Activated T-helper 17 cell treated with anti-CD3 and anti-CD28 coated beads, Interleukin-2, amount 50 U/mL, for 72 hours (primary cell): Measurements from ENCODE around the gene FANCE. TPM values are rescaled to one million over a fixed set of nuclear protein-coding genes. Genes with fewer than 3 reads are reported as not detected.
A peak's percentile ranks its signal among the peaks of the same experiment; 100 is the strongest.

ENCODE experiments used
- ATAC-seq: fragments of 150-1000 bp; cut with Tn5 transposase; replicated peaks from 2 replicates; pipeline ENCODE4 v1.10.0; 2021; ENCODE audit warnings: mild to moderate bottlenecking, moderate library complexity
- H3K27ac Mint-ChIP-seq: one replicate; pipeline ENCODE4 v1.8.0; 2022; ENCODE audit warnings: mixed read lengths
- H3K27me3 Mint-ChIP-seq: one replicate; pipeline ENCODE4 v1.8.0; 2022; ENCODE audit warnings: mixed read lengths
- H3K36me3 Mint-ChIP-seq: one replicate; pipeline ENCODE4 v1.8.0; 2022; ENCODE audit warnings: low read depth, mild to moderate bottlenecking, mixed read lengths
- H3K4me1 Mint-ChIP-seq: one replicate; pipeline ENCODE4 v1.8.0; 2022; ENCODE audit warnings: mixed read lengths
- H3K4me3 Mint-ChIP-seq: one replicate; pipeline ENCODE4 v1.8.0; 2022; ENCODE audit warnings: mild to moderate bottlenecking, mixed read lengths
- H3K9me3 Mint-ChIP-seq: one replicate; pipeline ENCODE4 v1.8.0; 2022; ENCODE audit warnings: mixed read lengths
- total RNA-seq, 2 donors: library from RNA; stranded (reverse); gene quantifications; one replicate each; pipeline ENCODE4 v1.2.3, GENCODE V29; 2022

FANCE gene
- total RNA-seq, 2 donors from 2014 or later: 8.4 to 18.2 TPM

DNA sequence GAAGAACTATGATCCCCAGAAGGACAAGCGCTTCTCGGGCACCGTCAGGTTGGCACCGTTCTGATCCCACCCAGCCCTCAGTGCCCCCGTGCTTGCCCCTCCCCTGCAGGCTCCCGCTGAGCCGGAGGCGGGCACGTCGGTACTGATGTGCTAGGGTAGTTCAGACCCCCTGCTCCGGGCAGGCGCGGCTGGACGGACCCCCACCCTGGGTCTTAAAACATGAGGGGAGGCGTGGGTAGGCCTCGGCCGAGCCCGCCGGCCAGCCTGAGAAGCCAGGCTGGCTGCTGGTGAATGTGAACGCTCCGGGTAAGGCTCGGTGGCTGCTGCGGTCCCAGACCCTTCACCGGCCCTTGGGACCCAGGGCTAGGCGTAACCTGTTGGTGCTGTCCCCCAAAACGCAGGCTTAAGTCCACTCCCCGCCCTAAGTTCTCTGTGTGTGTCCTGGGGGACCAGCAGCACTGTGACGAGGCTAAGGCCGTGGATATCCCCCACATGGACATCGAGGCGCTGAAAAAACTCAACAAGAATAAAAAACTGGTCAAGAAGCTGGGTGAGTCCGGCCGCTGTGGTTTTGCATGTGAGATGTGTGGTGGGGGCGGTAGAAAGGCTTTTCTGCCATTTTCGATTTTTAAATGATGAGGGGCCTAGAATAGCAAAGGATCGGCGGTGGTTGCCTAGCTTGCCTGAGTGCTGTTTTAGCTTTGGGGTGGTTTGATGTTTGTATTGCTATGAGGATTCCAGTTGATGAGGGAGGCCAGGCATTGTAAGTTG lies 17.0 kb downstream of the FANCE start:
- H3K4me1 Mint-ChIP-seq: peaks cover 17% of the 10 kb centered on the region

GRCh38 chr6:35469751-35470662 lies 17.9 kb downstream of the FANCE start:
- Mint-ChIP-seq H3K4me1 (peaks cover 17% of the 10 kb centered on the region), H3K36me3 (peaks cover 82% of the 10 kb centered on the region), H3K27me3 (no peaks in the 10 kb centered on the region)

More for the DNA sequence above, 17.0 kb downstream of the FANCE start:
- H3K27ac Mint-ChIP-seq: peak overlapping the region; percentile 98
- no peaks in the 10 kb centered on the region for H3K9me3 Mint-ChIP-seq
- peaks cover 89% of the 10 kb centered on the region for H3K36me3 Mint-ChIP-seq
- no peaks in the 10 kb centered on the region for H3K27me3 Mint-ChIP-seq
- peak overlapping the region; percentile 99 for H3K4me3 Mint-ChIP-seq
- ATAC-seq: no peak

GRCh38 chr6:35470663-35471120 lies 18.6 kb downstream of the FANCE start:
- Mint-ChIP-seq H3K36me3 (peaks cover 82% of the 10 kb centered on the region), H3K4me1 (peaks cover 17% of the 10 kb centered on the region), H3K27me3 (no peaks in the 10 kb centered on the region), H3K4me3 (peak overlapping the region; percentile 99), H3K9me3 (no peaks in the 10 kb centered on the region), H3K27ac (peak overlapping the region; percentile 98)
- ATAC-seq: no peak

More at GRCh38 chr6:35469751-35470662, 17.9 kb downstream of the FANCE start:
- peak overlapping the region; percentile 99 for H3K4me3 Mint-ChIP-seq
- no peak for ATAC-seq
- H3K27ac Mint-ChIP-seq: peak overlapping the region; percentile 98
- no peaks in the 10 kb centered on the region for H3K9me3 Mint-ChIP-seq

- peak overlapping the region; percentile 98 for H3K27ac Mint-ChIP-seq
- no peak for ATAC-seq
- peak overlapping the region; percentile 99 for H3K4me3 Mint-ChIP-seq
- peaks cover 17% of the 10 kb centered on the region for H3K4me1 Mint-ChIP-seq
- no peaks in the 10 kb centered on the region for H3K9me3 Mint-ChIP-seq
- H3K27me3 Mint-ChIP-seq: no peaks in the 10 kb centered on the region
- peaks cover 71% of the 10 kb centered on the region for H3K36me3 Mint-ChIP-seq
Measured at GRCh38 chr6:35471836-35472345, 19.8 kb downstream of the FANCE start.

DNA sequence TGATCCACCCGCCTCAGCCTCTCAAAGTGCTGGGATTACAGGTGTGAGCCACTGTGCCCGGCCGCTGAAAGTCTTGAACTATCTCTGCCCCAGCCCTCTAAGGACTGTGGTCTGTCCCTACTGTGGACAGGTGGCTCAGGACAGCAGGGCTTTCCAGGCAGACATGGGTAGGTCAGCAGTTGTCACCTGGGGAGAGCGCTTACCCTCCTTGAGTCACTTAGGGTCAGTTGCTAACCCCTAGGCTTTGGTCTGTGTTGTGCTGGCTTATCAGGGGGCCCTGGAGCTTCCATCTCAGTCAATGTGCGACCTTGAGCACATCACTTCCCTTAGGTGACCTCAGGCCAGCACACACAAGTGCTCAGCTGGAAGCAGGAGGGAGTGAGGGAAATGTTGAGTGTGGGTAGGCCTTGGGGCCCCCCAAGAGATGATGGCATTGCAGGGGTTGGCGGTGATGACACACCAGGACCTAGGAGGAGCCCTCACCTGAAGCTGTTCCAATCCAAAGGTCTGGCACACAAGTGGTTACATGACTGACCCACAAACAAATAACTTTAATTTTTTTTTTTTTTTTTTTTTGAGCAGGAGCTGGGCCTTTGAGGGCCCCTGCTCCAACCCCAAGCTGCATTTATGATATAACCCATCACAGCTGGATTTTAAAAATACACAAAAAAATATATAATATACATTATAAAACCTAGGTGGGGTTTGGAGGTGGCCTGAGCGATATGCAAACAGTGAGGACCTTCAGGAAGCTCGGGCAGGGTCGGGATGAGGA lies 21.1 kb downstream of the FANCE start:
- Mint-ChIP-seq H3K27ac (no peak overlapping the region), H3K4me1 (peaks cover 11% of the 10 kb centered on the region)
- ATAC-seq: no peak

GRCh38 chr6:35473850-35474130 lies 21.7 kb downstream of the FANCE start:
- no peaks in the 10 kb centered on the region for H3K9me3 Mint-ChIP-seq
- no peak for ATAC-seq
- no peak overlapping the region for H3K4me3 Mint-ChIP-seq
- peaks cover 52% of the 10 kb centered on the region for H3K36me3 Mint-ChIP-seq
- H3K27me3 Mint-ChIP-seq: no peaks in the 10 kb centered on the region
- H3K4me1 Mint-ChIP-seq: peaks cover 11% of the 10 kb centered on the region
- H3K27ac Mint-ChIP-seq: no peak overlapping the region

More for the DNA sequence above, 21.1 kb downstream of the FANCE start:
- H3K36me3 Mint-ChIP-seq: peaks cover 58% of the 10 kb centered on the region
- H3K4me3 Mint-ChIP-seq: no peak overlapping the region
- no peaks in the 10 kb centered on the region for H3K27me3 Mint-ChIP-seq
- no peaks in the 10 kb centered on the region for H3K9me3 Mint-ChIP-seq

DNA sequence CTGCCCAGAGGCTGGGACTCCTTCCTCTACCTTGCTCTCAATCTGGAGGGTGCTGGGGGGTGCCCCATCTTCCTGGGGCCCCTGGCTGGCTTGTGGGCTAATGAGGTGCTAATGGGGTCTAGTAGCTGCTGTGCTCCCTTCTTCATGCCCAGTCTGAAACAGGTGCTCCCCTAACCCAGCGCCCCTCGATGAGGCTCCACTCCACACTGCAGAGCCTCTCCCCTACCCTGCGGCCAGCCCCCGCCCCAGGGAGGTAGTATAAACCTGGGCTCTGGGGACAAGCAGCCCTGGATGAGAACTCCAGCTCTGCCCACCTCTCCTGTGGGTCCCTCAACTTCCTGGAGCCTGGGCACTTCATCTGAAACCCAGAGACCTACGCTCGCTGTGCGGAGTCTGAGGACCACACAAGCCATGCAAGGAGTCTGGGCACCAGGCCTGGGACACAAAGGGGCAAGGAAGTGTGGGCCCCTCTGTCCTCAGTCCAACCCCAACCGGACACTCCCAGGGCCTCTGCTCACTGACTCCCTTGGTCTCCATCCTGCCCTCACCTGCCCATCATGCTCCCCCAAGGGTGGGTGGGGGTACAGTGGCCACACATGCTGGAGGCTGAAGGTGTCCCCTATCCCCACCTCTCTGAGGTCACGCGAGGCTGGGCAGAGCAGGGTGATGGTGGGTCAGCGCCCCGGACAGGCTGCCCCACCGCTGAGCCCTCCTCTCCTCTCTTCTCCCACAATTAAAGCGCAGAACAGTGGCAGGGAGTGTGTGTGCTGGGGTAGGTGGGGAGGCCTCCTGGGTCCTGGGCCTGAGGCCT lies 22.2 kb downstream of the FANCE start:
- Mint-ChIP-seq H3K27me3 (no peaks in the 10 kb centered on the region), H3K4me3 (no peak overlapping the region), H3K27ac (no peak overlapping the region), H3K9me3 (no peaks in the 10 kb centered on the region), H3K36me3 (peaks cover 47% of the 10 kb centered on the region), H3K4me1 (peaks cover 11% of the 10 kb centered on the region)
- peak; percentile 7 for ATAC-seq

DNA sequence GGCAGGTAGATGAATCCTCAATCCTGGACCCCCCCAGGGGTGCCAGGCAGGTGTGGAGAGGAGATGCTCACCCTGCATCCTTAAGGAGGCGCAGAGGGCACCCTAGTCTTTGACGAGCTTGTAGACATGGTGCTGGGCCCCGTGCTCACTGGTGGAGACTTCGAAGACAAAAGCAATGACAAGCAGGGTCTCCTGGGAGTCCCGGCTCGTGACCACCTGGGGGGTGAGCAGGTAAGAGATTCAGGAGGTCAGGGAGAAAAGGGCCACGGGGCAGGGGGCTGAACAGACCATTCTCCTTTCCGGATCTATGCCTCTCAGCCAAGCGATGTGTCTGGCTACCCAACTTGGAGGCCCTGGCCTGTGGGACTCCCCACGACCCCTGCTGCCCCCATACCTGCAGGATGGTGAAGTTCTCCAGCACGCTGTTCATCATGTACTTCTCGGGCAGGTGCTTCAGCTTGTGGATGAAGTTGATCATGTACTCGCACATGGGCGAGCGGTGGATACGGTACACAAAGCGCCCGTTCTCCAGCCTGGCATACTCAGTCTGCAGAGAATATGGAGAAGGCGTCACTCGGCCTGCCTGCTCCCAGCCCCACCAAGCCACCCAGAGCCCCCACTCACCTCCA lies 22.9 kb downstream of the FANCE start:
- no peak for ATAC-seq
- Mint-ChIP-seq H3K4me3 (no peak overlapping the region), H3K27me3 (no peaks in the 10 kb centered on the region), H3K36me3 (peaks cover 40% of the 10 kb centered on the region), H3K4me1 (peaks cover 11% of the 10 kb centered on the region), H3K27ac (no peak overlapping the region), H3K9me3 (no peaks in the 10 kb centered on the region)

DNA sequence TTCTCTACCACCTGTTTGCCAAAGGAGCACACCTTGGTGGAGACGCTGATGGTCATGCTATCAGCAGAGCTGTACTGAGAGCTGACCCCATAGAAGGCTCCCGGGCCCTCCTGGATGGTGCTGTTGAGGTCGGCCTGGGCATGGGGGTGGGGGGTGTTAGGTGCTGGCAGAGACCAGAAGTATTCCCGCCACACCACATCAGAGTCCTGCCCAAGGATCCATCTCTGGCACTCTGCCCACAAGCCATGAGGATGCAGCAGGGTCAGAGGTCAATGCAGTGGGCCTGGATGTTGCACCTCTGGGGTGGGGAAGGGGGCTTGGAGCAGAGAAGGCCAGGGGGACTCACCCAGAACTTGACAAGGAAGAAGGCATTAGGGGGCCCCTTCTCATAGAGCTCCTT lies 23.4 kb downstream of the FANCE start:
- Mint-ChIP-seq H3K27me3 (no peaks in the 10 kb centered on the region), H3K27ac (no peak overlapping the region), H3K4me1 (peaks cover 9% of the 10 kb centered on the region), H3K4me3 (no peak overlapping the region), H3K9me3 (no peaks in the 10 kb centered on the region), H3K36me3 (peaks cover 35% of the 10 kb centered on the region)
- ATAC-seq: no peak

- H3K27me3 Mint-ChIP-seq: no peaks in the 10 kb centered on the region
- no peaks in the 10 kb centered on the region for H3K9me3 Mint-ChIP-seq
- no peak overlapping the region for H3K27ac Mint-ChIP-seq
- peaks cover 30% of the 10 kb centered on the region for H3K36me3 Mint-ChIP-seq
- H3K4me1 Mint-ChIP-seq: peaks cover 5% of the 10 kb centered on the region
- no peak for ATAC-seq
- H3K4me3 Mint-ChIP-seq: no peak overlapping the region
Measured at GRCh38 chr6:35476004-35476403, 23.9 kb downstream of the FANCE start.

DNA sequence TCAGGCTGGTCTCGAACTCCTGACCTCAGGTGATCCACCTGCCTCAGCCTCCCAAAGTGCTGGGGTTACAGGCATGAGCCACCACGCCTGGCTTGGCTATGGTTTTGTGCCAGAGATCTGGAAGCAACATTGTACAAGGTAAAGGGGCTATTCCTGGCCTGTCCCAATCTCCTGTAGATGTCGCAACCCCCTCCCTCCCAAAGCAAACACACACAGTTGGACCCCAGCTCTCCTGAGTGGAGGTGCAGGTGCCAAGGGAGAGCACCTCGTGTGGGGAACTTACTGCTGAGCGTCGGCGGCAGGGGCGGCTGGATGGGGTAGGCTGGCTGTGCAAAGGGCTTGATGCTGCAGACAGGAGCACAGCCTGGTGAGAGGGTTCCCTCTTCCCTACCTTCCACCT lies 24.9 kb downstream of the FANCE start:
- peaks cover 3% of the 10 kb centered on the region for H3K4me1 Mint-ChIP-seq
- ATAC-seq: no peak

GRCh38 chr6:35477551-35478179 lies 25.5 kb downstream of the FANCE start:
- no peak overlapping the region for H3K4me3 Mint-ChIP-seq
- no peak for ATAC-seq
- H3K27me3 Mint-ChIP-seq: no peaks in the 10 kb centered on the region
- no peaks in the 10 kb centered on the region for H3K9me3 Mint-ChIP-seq
- H3K4me1 Mint-ChIP-seq: no peaks in the 10 kb centered on the region
- H3K27ac Mint-ChIP-seq: no peak overlapping the region
- peaks cover 14% of the 10 kb centered on the region for H3K36me3 Mint-ChIP-seq

More for the DNA sequence above, 24.9 kb downstream of the FANCE start:
- H3K9me3 Mint-ChIP-seq: no peaks in the 10 kb centered on the region
- no peak overlapping the region for H3K27ac Mint-ChIP-seq
- H3K4me3 Mint-ChIP-seq: no peak overlapping the region
- H3K36me3 Mint-ChIP-seq: peaks cover 20% of the 10 kb centered on the region
- no peaks in the 10 kb centered on the region for H3K27me3 Mint-ChIP-seq

GRCh38 chr6:35478259-35478658 lies 26.1 kb downstream of the FANCE start:
- Mint-ChIP-seq H3K36me3 (peaks cover 8% of the 10 kb centered on the region), H3K27me3 (no peaks in the 10 kb centered on the region), H3K9me3 (no peaks in the 10 kb centered on the region), H3K4me3 (no peak overlapping the region), H3K27ac (no peak overlapping the region), H3K4me1 (no peaks in the 10 kb centered on the region)
- ATAC-seq: no peak
